Femur (tissue), 1 donor: ENCODE measurements around the gene PYGB.
"Not testable (repeated sequence)": the region's sequence is repeated elsewhere in the genome, so short reads cannot be mapped to it uniquely, and the experiment has no call there.

Source experiments
- DNase-seq: peaks from one replicate; pipeline ENCODE4 v3.0.0-alpha.2; 2017

PYGB gene

GRCh38 chr20:25249198-25249931 lies 1.5 kb downstream of the PYGB start:
- no peak for DNase-seq

- no peak for DNase-seq
Observed at GRCh38 chr20:25250508-25250907, 2.6 kb downstream of the PYGB start.

- no peak for DNase-seq
Observed at GRCh38 chr20:25251019-25251418, 3.1 kb downstream of the PYGB start.

GRCh38 chr20:25251558-25251957 lies 3.7 kb downstream of the PYGB start:
- DNase-seq, result no peak

GRCh38 chr20:25252230-25252651 lies 4.4 kb downstream of the PYGB start:
- no peak for DNase-seq

GRCh38 chr20:25252686-25253421 lies 5.0 kb downstream of the PYGB start:
- DNase-seq, result no peak

GRCh38 chr20:25253606-25254275 lies 5.9 kb downstream of the PYGB start:
- DNase-seq, result no peak

GRCh38 chr20:25254571-25254970 lies 6.7 kb downstream of the PYGB start:
- no peak for DNase-seq

- DNase-seq, result no peak
Observed at GRCh38 chr20:25254986-25255680, 7.2 kb downstream of the PYGB start.

GRCh38 chr20:25256226-25256859 lies 8.5 kb downstream of the PYGB start:
- DNase-seq, result no peak

GRCh38 chr20:25257130-25257529 lies 9.2 kb downstream of the PYGB start:
- no peak for DNase-seq

GRCh38 chr20:25257756-25258475 lies 10.0 kb downstream of the PYGB start:
- DNase-seq, result no peak

GRCh38 chr20:25258476-25258805 lies 10.6 kb downstream of the PYGB start:
- DNase-seq, result no peak

- DNase-seq, result no peak
Observed at GRCh38 chr20:25258828-25259227, 10.9 kb downstream of the PYGB start.

GRCh38 chr20:25259358-25259757 lies 11.5 kb downstream of the PYGB start:
- DNase-seq, result no peak

GRCh38 chr20:25259788-25260254 lies 11.9 kb downstream of the PYGB start:
- no peak for DNase-seq

GRCh38 chr20:25260770-25261437 lies 13.0 kb downstream of the PYGB start:
- DNase-seq, result not testable (repeated sequence)

- DNase-seq, result no peak
Observed at GRCh38 chr20:25269057-25269832, 21.4 kb downstream of the PYGB start.

GRCh38 chr20:25269833-25270170 lies 21.9 kb downstream of the PYGB start:
- DNase-seq, result no peak

GRCh38 chr20:25270829-25271251 lies 23.0 kb downstream of the PYGB start:
- DNase-seq, result no peak
